Mesothelial cell of epicardium (in vitro differentiated cells): ENCODE data around the gene BAG3. TPM values are rescaled to one million over a fixed set of nuclear protein-coding genes. Genes with fewer than 3 reads are reported as not detected.

Experiments used
- DNase-seq, 2 experiments: peaks; one replicate each; pipeline ENCODE4 v3.0.0; 2021; ENCODE audit warnings: low spot score in 2 of 2; ENCODE audit not compliant: unreplicated experiment in 2 of 2
- H3K27ac Mint-ChIP-seq: 2 replicates; pipeline ENCODE4 v1.8.0; 2021; ENCODE audit warnings: mixed read lengths
- H3K27me3 Mint-ChIP-seq: 2 replicates; pipeline ENCODE4 v1.8.0; 2021; ENCODE audit warnings: low read depth, mixed read lengths
- H3K36me3 Mint-ChIP-seq: 2 replicates; pipeline ENCODE4 v1.8.0; 2021; ENCODE audit warnings: mixed read lengths
- H3K4me1 Mint-ChIP-seq: 2 replicates; pipeline ENCODE4 v1.8.0; 2021; ENCODE audit warnings: mixed read lengths
- H3K4me3 Mint-ChIP-seq: 2 replicates; pipeline ENCODE4 v1.8.0; 2021; ENCODE audit warnings: mild to moderate bottlenecking, moderate library complexity, mixed read lengths
- H3K9me3 Mint-ChIP-seq: 2 replicates; pipeline ENCODE4 v1.8.0; 2021; ENCODE audit warnings: mixed read lengths
- total RNA-seq: library from RNA; stranded (reverse); gene quantifications from 3 replicates; pipeline ENCODE4 v1.2.1, GENCODE V29; 2021
- TF ChIP-seq, protein P1 (sequence below): fragments of 200-600 bp; sonication (generic); IDR thresholded peaks from one replicate; pipeline ENCODE4 v1.5.0; 2021; ENCODE audit warnings: antibody characterized with exemption; ENCODE audit not compliant: unreplicated experiment

The BAG3 gene
- total RNA-seq, 1 donor from 2014 or later, result 23.0 TPM

DNA sequence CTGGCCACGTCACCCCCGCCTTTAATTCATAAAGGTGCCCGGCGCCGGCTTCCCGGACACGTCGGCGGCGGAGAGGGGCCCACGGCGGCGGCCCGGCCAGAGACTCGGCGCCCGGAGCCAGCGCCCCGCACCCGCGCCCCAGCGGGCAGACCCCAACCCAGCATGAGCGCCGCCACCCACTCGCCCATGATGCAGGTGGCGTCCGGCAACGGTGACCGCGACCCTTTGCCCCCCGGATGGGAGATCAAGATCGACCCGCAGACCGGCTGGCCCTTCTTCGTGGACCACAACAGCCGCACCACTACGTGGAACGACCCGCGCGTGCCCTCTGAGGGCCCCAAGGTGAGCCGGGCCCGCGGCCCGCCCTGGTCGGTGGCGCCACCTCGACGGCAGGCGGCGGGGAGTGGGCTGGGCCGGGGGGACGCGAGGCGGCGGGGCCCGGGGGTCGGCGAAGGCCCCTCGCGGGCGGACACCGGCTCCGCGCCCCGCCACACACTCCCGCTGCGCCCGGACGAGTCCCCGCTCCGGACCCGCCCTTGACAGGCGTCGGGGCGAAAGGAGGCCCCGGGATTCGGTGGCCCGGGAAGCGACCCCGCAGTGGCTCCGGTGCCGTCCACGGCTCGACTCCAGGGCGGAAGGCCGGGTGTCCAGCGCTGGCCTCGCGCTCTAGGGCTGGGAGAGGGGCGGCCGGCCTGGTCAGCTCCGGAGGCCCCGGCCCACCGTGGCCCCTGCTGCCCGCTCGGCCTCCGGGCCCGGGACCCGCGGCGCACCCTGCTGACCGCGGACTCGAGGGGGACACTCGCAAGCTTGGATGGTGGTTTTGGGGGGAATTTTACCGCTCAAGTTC is 557 bp downstream of the BAG3 start:
- Mint-ChIP-seq H3K4me1 (peaks cover 43% of the 10 kb centered on the region), H3K36me3 (no peaks in the 10 kb centered on the region), H3K4me3 (peak overlapping the region; percentile 80), H3K27ac (peak overlapping the region; percentile 91), H3K27me3 (no peaks in the 10 kb centered on the region), H3K9me3 (no peaks in the 10 kb centered on the region)
- TF ChIP-seq, protein P1, sequence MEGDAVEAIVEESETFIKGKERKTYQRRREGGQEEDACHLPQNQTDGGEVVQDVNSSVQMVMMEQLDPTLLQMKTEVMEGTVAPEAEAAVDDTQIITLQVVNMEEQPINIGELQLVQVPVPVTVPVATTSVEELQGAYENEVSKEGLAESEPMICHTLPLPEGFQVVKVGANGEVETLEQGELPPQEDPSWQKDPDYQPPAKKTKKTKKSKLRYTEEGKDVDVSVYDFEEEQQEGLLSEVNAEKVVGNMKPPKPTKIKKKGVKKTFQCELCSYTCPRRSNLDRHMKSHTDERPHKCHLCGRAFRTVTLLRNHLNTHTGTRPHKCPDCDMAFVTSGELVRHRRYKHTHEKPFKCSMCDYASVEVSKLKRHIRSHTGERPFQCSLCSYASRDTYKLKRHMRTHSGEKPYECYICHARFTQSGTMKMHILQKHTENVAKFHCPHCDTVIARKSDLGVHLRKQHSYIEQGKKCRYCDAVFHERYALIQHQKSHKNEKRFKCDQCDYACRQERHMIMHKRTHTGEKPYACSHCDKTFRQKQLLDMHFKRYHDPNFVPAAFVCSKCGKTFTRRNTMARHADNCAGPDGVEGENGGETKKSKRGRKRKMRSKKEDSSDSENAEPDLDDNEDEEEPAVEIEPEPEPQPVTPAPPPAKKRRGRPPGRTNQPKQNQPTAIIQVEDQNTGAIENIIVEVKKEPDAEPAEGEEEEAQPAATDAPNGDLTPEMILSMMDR, result no peak
- peak; percentile 26 to 52 for DNase-seq

DNA sequence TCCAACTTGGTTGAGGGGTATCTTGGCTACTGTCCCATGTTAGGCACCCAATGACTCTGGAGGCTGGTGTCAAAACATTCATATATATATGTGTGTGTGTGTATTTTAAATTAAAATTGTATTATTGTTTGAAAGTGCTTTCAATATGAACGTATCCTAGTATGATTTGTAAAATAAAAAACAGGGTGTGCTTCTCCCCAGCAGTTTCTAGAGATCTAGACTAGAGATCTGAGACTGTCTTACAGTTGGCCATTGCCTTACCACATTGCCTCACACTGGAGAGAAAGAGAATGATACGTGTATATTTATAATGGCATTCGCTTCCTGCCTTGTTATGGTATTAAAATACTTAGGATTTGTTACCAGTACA is 1.2 kb downstream of the BAG3 start:
- H3K4me1 Mint-ChIP-seq, result peaks cover 45% of the 10 kb centered on the region
- TF ChIP-seq, protein P1, result no peak
- H3K27ac Mint-ChIP-seq, result peak overlapping the region; percentile 84
- H3K36me3 Mint-ChIP-seq, result no peaks in the 10 kb centered on the region
- H3K27me3 Mint-ChIP-seq, result no peaks in the 10 kb centered on the region
- H3K9me3 Mint-ChIP-seq, result no peaks in the 10 kb centered on the region
- peak overlapping the region; percentile 78 for H3K4me3 Mint-ChIP-seq
- no peak for DNase-seq

DNA sequence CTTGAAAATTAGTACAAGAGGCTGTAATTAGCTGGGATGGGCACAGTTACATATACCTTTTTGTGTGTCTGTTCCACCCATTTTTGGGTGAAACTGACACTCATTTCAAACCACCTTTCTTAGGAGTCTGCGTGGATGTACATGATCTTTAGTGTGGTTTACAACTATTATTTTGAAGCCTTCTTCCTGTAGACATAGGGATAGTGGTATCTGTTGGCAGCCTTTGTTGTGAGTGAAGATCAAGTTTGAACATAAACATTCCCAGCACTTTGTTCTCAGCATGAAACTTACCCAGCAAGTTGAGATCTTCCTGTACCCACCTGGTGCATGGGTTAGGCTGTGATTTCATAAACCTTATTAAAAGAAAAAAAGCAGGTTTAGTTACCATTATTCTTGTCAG is 2.0 kb downstream of the BAG3 start:
- peak overlapping the region; percentile 56 for H3K4me3 Mint-ChIP-seq
- no peaks in the 10 kb centered on the region for H3K36me3 Mint-ChIP-seq
- H3K4me1 Mint-ChIP-seq, result peaks cover 47% of the 10 kb centered on the region
- peak overlapping the region; percentile 54 for H3K27ac Mint-ChIP-seq
- H3K9me3 Mint-ChIP-seq, result no peaks in the 10 kb centered on the region
- TF ChIP-seq, protein P1, result no peak
- no peak for DNase-seq
- H3K27me3 Mint-ChIP-seq, result no peaks in the 10 kb centered on the region

GRCh38 chr10:119653916-119654315 is 2.7 kb downstream of the BAG3 start:
- no peaks in the 10 kb centered on the region for H3K9me3 Mint-ChIP-seq
- H3K4me1 Mint-ChIP-seq, result peaks cover 51% of the 10 kb centered on the region
- peak overlapping the region; percentile 56 for H3K4me3 Mint-ChIP-seq
- no peak for DNase-seq
- no peak overlapping the region for H3K27ac Mint-ChIP-seq
- no peaks in the 10 kb centered on the region for H3K27me3 Mint-ChIP-seq
- no peaks in the 10 kb centered on the region for H3K36me3 Mint-ChIP-seq
- TF ChIP-seq, protein P1, result no peak

DNA sequence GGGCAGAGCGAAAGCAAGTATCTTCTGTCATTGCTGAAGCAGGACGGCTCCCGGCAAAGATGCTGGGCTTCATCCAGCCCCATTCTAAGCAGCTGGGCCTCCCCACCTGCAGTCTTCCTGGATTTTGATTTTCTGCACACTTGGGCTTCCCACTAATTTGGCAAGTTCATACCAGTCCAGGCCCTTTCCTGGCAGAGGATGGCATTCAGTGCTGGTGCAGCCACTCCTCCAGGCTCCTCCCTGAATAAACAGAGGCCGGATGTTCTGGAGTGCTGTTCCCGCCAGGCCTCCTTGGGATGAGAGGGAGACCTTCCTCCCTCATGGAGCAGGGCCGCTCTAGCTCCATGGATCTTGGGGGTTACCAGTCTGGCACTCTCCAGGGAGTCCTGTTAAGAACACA is 3.4 kb downstream of the BAG3 start:
- Mint-ChIP-seq H3K27ac (peak overlapping the region; percentile 55), H3K9me3 (no peaks in the 10 kb centered on the region), H3K4me3 (no peak overlapping the region), H3K36me3 (peaks cover under 1% of the 10 kb centered on the region), H3K4me1 (peaks cover 51% of the 10 kb centered on the region), H3K27me3 (no peaks in the 10 kb centered on the region)
- DNase-seq, result no peak
- TF ChIP-seq, protein P1, result no peak
